Measurements from ENCODE around the gene TMBIM1. TPM values are rescaled to one million over a fixed set of nuclear protein-coding genes. Genes with fewer than 3 reads are reported as not detected.
A peak's percentile ranks its signal among the peaks of the same experiment; 100 is the strongest.
"Not testable (repeated sequence)": the region's sequence is repeated elsewhere in the genome, so short reads cannot be mapped to it uniquely, and the experiment has no call there.

Gene TMBIM1
- total RNA-seq, 1 donor from 2014 or later = 516 TPM

DNA sequence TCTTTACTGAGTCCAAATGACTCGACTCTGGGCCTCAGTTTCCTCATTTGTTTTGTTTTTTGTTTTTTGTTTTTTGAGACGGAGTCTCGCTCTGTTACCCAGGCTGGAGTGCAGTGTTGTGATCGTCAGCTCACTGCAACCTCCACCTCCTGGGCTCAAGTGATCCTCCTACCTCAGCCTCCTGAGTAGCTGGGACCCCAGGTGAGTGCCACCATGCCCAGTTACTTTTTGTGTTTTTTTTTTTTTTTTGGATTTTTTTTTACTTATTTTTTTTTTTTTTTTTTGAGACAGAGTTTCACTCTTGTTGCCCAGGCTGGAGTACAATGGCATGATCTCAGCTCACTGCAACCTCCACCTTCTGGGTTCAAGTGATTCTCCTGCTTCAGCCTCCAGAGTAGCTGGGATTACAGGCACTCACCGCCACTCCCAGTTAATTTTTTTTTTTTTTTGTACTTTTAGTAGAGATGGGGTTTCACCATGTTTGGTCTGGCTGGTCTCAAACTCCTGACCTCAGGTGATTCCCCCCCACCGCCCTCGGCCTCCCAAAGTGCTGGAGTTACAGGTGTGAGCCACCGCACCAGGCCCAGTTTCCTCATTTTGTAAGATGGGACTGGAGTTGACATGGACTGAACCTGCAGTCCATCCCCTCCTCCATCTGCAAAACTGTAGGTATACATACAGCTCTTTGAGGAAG, 18.9 kb downstream of the TMBIM1 start:
- not testable (repeated sequence) for DNase-seq (ENCODE audit: low spot score)

DNA sequence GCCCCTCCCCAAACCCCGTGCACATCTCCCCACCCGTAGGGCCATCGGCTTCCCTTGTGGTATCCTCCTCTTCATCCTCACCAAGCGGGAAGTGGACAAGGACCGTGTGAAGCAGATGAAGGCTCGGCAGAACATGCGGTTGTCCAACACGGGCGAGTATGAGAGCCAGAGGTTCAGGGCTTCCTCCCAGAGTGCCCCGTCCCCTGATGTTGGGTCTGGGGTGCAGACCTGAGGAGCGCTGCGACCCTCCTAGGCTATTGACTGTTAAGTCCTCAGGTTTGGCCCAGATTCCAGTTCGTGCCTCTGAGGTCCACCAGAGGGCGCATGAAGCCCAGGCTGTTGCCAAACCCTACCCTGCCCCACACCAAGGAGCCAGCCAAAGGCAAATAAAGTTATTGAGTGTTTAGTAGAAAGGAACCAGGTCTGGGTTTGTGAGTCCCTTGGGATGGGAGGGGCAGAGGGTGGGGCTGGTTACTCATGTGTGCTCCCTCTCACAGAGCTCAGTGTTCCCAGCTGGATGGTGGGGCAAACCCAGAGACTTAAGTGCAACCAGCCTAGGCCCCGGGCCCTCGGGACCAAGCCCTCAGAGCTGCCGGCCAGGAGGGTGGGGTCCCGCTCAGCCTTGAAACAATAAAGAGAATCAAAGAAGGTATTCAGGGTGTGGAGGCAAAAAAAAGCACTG, 19.6 kb downstream of the TMBIM1 start:
- no peak for DNase-seq (ENCODE audit: low spot score)

DNA sequence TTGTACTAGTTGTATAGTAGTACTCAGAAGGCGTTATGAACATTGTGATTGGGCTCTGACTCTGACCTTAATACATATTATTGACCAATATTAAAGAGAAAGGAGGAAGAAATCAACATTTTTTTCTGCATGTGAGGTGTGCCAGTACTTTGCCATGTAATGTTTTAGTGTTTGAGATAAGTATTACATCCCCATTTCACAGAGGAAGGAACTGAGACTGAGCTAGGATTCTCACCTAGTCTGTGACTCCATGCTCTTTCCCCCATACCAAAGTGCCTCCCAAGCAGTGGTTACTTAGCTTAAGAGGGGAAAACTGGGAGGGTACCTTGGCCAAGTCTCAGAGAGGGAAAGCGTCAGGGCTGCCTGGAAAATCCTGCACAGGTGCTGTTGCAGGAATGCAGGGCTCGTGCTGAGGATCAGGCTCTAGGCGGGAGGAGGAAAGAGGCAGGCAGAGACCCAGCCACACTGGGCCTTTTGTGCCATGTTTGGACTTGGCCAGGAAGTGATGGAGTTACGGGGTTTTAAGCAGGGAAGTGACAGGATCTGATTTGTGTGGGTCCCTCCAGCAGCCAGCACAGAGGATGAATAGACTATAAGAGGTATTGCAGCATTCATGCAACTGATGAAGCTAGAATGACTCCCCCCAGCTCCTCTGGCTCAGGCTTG, 20.3 kb downstream of the TMBIM1 start:
- no peak for DNase-seq (ENCODE audit: low spot score)

DNA sequence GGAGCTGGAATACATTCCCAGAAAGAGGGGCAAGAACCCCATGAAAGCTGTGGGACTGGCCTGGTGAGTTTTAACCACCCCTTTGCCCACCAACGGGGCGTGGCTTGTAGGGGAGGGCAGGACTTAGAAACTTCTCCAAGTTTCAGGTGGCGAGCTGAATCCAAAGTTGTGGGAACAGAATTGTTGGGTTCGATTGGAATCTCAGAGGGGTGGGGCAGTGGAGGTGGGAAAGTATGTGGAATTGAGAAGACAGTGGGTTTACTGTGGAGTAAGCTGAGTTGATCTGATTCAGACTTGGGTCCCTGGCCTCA, 20.9 kb downstream of the TMBIM1 start:
- no peak for DNase-seq (ENCODE audit: low spot score)

DNA sequence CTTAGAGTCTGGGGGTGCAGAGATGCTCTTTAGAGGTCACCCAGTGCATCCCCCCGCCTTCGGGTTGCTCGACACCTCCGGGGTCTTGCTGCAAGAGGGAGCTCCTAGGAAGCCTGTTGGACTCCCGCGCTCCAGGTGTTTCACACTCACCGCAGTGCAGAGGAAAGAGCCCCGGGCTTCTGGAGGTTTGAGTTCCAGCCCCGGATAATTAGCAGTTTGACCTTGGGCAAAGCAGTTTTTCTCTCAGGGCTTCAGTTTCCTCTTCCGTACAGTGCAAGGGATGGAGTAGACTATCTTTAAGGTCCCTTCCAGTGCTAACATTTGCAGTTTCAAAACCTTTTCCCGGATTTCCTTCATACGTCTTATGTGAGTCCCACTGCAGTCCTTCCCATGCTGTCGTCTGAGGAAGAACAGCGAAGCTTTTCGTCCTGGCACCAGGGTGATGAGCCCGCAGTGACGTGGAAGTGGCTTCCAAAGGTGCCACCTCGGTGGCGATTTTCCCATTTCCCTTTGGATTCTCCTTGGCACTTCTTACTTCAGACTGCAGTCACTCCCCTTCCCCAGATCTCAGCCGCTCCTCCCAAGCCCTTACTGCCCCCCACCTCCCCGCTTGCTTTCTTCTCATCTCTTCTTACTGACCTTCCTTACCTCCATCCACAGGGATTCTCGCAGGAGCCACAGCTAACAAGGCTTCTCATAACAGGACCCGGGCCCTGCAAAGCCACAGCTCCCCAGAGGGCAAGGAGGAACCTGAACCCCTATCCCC, 21.4 kb downstream of the TMBIM1 start:
- no peak for DNase-seq (ENCODE audit: low spot score)

DNA sequence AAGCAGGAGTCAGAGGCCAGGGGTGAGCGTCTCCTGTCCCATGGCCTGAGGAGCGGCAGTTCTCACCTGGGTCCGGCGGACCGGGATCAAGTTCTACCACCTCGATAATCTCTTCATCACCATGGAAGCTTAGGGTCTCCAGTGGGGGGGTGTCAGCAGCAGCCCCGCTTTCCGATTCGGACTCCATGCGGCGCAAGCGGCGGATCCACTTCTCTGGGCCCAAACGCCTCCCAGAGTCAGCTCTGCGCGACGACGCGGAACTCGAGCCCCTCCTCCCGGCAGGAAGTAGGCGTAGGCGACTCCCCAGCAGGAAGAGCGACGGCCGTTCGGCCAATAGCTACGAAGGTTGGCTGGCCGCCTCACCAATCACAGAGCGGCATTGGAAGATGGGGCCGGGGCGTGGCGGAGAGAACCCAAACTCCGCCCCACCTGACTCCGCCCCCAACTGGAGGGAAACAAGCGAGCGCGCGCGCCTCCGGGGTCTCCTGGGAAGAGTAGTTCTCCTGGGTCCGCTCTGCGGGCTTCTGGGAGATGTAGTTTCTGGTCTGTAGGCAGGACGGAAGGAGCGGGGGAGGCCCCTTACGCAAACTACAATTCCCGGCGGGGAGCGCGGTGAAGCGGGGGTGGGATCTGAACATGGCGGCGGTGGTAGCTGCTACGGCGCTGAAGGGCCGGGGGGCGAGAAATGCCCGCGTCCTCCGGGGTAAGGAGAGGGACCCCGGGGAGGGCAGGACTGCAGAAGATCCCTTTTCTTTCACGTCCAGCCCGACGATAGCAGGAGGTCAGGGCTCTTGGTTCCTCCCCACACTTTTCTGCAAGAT, 22.2 kb downstream of the TMBIM1 start, which contains the start of the genes AAMP and PNKD:
Gene AAMP (minus strand): TSS at position 238 of the 821 bp plus-strand sequence. CDS start 51 bp downstream, at position 187.
Gene PNKD (plus strand): TSS at position 620 of the 821 bp plus-strand sequence. CDS start 17 bp downstream, at position 637.
- DNase-seq (ENCODE audit: low spot score) = peak; percentile 100

DNA sequence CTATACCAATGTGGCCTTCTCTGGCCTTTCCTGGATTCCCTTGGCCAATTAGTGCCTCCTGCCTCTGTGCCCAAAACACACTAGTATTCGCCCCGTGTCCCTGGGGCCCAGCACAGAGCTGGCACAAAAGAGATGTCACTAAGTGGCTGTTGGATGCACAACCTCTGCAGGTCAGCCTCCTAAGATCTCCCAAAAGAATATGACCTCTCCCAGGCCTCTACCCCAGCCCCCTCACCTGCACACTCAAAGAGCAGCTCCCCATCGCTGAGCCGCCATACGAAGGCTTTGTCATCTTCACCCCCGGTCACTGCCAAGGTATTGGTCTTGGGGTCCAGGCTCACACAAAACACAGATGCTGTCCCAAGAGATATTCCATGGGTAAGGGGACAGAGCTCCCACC, 25.0 kb downstream of the TMBIM1 start:
- no peak for DNase-seq (ENCODE audit: low spot score)

DNA sequence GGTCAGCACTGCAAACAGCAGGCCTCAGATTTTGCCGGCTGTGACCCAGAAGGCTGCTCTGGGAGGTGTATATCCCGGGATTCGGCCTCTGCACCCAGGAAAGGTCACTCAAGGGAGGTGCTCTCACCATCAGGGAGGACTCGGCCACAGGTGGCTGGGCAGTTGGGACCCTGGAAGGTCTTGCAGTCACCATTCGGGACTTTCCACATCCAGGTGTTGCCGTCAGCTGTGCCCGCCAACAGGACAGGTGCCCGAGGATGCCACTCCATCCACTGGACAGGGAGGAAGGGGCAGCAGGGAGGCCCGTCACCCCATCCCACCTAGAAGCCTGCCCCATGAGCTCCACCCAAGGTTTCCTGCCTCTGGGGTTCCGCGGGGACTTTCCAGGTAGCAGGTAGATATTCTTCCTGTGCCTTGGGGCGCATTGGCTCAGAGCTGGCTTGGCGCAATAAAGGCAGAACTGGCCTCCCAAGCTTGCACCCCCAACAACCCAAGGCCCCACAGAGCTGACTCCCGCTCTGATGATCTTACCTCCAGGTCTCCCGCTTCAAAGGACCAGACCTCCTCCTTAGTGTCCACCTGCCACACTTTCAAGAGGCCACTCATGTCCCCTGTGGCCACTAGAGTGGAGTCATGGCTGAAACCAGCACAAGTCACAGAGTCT, 25.9 kb downstream of the TMBIM1 start:
- no peak for DNase-seq (ENCODE audit: low spot score)

DNA sequence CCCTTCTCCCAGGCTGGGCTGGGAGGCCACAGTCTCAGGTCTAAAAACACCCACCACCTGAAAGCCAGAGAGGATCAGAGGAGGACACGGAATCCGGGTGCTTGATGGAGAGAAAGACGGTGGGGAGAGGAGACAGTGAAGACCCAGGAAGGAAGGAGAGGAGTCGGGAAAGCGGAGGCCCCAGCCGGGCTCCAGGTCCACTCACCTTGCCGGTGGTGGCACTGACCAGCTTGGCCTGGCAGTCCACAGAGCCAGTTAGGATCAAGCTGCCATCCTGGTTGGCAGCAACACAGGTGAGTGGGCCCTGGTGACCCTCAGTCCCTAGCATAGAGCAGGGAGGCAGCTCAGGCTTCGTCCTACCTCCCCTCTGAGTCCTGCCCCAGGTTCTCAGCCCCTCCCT, 26.7 kb downstream of the TMBIM1 start:
- no peak for DNase-seq (ENCODE audit: low spot score)

DNA sequence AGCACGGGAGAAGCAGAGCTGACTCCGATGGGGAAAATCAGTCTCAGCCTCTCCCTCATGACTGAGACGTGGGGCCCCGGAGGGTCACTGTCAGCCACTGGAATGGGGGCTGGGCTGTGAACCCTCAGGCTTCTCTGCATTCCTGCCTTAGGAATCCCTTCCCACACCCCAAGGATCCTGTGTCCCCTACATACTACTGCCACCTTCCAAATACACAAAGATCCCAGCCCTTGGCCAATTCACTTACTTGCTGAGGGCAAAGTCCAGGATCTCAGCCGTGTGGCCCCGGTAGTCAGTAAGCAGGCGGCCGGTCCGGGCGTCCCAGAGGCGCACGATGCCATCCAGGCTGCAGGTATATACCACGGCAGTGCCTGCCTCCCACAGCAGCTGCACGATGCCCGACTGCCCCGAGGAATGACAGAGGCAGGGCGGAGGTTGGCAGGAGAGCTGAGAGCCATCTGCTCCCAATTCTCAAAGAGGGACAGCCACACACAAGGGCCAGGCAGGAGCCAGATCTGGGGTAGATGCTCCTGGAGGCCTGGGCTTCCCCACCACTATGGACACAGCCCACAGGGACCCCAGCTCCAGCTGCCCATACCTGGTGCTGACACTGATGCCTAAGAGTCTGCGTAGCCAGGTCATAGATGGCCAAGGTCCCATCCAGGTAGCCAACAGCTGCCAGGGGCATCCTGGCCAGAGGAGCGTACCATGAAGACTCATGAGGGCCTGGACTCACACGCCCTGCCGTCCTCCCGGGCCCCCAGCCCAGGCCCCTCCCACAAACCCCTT, 27.3 kb downstream of the TMBIM1 start:
- DNase-seq (ENCODE audit: low spot score) = no peak

DNA sequence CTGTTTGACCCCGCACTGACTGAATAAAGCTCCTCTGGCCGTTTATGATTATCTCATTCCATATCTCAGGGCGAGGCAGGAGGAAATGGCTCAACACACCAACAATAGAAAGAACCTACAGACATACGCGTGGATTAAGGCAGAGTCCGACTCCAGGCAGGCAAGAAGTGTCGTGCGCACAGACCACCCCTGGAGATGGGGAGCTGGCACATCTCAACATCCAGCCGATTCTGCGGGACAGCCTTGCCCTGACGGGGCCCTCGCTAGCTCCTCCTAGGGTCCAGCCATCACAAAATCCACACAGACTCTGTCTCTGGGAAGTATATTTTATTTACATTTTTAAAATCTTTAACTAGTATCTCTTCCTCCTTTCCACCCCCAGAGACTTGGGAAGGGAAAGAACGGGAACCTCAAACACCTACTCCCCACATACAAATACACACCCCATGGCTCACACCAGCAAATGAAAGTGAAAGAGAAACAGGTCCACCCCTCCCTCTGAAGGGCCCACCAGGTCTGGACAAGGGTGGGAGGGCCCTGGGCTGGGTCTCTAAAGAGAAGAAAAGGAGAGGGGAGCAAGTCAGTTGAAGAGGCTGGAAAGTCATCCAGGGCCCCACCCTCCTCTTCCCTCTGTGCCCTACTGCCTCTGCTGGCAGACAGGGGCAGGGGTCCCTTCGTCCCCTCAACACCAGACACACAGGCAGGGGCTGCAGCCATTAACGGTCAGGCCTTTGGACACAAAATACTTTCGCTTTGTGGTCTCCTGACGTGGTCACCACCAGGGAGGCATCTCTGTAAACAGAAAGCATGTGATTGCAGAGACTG, 28.3 kb downstream of the TMBIM1 start:
- DNase-seq (ENCODE audit: low spot score) = peak; percentile 71

DNA sequence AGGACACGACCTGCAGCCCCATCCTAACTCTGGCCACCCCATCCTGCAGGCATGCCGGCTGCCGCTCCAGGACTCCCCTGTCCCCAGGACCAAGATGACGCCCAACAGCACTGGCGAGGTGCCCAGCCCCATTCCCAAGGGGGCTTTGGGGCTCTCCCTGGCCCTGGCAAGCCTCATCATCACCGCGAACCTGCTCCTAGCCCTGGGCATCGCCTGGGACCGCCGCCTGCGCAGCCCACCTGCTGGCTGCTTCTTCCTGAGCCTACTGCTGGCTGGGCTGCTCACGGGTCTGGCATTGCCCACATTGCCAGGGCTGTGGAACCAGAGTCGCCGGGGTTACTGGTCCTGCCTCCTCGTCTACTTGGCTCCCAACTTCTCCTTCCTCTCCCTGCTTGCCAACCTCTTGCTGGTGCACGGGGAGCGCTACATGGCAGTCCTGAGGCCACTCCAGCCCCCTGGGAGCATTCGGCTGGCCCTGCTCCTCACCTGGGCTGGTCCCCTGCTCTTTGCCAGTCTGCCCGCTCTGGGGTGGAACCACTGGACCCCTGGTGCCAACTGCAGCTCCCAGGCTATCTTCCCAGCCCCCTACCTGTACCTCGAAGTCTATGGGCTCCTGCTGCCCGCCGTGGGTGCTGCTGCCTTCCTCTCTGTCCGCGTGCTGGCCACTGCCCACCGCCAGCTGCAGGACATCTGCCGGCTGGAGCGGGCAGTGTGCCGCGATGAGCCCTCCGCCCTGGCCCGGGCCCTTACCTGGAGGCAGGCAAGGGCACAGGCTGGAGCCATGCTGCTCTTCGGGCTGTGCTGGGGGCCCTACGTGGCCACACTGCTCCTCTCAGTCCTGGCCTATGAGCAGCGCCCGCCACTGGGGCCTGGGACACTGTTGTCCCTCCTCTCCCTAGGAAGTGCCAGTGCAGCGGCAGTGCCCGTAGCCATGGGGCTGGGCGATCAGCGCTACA, 29.4 kb downstream of the TMBIM1 start:
- peak; percentile 89 for DNase-seq (ENCODE audit: low spot score)

DNA sequence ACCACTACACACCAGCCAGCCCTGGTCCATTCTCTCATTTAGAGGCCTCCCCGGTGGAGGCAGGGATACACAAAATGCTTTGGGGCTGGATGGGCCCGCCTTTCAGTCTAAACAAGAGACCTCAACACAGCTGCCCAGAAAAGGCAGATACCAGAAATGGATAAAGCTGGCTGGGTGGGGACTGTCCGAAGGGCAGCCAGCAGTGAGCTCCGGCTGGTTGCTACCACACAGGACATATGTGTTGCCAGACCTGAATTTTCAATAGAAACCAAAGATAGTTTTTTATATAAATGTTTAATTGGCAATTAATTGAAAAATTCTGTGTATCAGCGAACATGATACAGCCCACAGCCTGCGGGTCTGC, 30.1 kb downstream of the TMBIM1 start:
- DNase-seq (ENCODE audit: low spot score) = no peak

DNA sequence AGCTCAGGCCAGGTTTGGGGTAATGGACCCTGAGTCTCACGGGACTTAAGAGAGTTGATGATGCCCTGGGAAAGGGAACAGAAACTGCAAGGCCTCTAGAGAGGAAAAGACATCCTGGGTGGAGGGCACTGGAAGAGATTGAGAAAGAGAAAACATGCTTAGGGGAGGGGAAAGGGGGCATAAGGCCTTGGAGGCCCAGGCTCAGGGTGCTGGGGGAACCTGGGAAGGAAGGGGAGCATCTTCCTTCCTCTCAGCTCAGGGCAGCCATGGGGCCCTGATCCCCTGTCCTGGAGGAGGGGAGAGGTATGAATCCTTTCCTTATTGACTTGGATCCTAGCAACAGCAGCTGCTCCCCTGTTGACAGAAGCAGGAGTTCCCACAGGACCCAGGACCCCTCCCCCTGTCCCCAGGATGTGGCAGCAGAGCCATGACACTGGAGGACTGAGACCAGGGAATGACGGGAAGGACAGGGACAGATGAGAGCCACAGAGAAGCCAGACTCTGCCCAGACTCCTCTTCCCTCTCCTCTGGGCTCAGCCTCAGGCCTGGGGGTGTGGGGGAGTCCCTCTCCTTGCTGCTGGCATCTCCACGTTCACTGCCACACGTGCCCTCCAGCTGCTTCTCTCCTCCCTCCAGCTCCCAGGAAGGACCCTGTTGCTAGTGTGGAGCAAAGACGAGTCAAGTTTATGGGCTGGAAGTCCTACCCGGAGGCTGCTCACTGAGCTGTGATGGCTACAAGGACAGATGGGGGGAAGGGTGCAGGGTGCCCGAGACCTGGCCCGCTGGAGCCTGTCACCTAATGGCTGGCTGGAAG, 30.7 kb downstream of the TMBIM1 start:
- DNase-seq (ENCODE audit: low spot score) = peak; percentile 88

DNA sequence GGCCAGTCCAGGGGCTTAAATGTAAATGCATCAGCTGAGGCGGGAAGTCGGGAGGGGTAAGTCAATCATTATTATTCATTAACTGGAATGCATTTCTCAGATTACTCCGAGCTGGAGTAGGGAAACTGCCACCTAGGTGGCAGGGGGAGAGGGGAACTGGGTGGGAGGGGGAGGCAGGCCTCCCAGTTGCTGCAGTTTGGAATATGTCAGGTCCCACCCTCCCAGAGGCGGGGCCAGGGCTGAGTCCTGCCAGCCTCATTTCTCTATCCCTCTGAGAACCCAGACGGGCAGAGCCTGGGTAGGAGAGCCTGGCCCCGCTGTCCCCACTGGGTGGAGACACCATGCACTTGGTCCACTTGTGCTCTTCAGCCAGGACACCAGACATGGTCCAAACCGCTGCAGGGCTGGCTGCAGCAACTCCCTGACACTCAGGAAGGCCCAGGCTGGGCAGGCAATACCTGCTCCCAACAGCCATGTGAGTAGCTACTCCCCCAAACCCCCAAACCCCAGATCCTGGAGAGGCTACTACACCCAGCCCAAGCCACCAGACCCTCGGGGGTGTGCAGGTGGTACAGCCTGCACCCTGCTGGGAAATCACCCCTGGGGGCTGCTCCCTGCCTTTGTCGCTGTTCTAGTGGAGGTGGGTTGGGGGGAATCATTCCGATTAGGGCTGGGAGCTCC, 31.4 kb downstream of the TMBIM1 start, which contains the start of gene GPBAR1:
Gene GPBAR1 (plus strand): TSS at position 274 of the 681 bp plus-strand sequence. CDS start 1,710 bp downstream, outside the sequence.
- DNase-seq (ENCODE audit: low spot score) = peak; percentile 90

DNA sequence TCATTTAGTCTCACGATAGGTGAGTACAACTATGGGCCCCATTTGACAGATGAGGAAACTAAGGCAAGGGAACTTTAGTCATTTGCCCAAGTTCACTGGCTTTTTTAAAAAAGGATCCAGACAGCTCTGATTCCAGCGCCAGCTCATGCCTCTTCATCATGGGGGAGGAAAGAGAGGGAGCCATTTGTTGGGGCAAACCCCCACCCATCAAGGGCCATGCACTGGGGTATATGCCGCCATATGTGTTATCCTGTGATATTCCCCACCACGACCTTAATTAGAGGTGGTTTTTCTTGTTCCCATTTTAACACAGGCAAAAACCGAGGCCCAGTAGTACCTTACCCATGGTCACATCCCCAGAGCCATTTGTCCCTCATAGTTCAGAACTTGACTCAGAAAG, 32.1 kb downstream of the TMBIM1 start:
- no peak for DNase-seq (ENCODE audit: low spot score)

Measured in mesenteric fat pad (tissue), 1 donor.